ENCODE results near the gene CDK18.

Gene CDK18

DNA sequence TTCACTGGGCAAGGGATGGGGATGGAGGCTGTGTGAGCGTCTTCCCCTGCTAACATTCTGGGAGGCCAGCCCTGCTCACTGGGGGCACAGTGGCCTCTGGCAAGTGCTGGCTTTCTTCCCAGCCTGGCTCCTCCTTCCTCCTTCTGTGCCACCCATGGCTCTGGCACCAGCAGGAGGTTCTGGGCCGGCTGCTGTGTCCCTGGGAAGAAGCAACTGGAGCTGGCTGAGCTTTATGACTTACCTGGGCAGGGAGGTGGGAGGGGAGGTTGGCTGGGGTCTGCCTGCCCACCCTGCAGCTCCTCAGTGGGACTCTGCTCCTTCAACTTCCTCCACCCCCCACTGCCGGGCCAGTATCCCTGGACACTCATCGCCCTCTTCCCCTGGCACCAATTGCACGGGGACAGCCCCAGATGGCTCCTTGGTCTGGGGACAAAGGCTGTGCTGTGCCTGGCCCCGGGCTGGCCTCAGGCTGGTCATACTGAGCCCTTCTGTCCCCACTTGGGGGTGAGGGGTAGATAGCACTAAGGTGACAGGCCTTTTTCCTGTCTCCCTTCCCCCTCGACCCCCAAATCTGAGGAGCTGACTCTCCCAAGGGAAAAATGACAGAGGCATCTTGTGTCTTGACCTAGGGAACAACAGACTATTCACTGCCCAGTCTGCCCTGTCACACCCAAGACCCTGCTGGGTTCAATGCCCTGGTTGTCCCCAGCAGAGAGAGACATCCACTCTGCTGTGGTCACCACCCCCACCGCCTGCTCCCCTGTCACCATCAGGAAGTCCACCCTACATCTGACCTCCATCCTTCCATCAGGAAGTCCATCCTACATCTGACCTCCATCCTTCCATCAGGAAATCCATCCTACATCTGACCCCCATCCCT lies 14.4 kb downstream of the CDK18 start:
- peaks cover 7 to 47% of the 10 kb centered on the region in 2 donors for H3K4me1 ChIP-seq (ENCODE audit: control insufficient read depth in 1 of 2, insufficient read depth in 2 of 2, low read length in 2 of 2)
- H3K36me3 ChIP-seq (ENCODE audit: control insufficient read depth in 1 of 2, insufficient read depth in 2 of 2, low read length in 2 of 2) = peaks cover 0 to 4% of the 10 kb centered on the region in 2 donors
- H3K4me3 ChIP-seq (ENCODE audit: low read depth in 1 of 2, low read length in 2 of 2) = no peak overlapping the region
- H3K27me3 ChIP-seq (ENCODE audit: low read depth, low read length) = no peaks in the 10 kb centered on the region
- no peaks in the 10 kb centered on the region for H3K9me3 ChIP-seq (ENCODE audit: control insufficient read depth in 1 of 2, low read length in 2 of 2)
- H3K27ac ChIP-seq (ENCODE audit: low read length) = no peak overlapping the region

DNA sequence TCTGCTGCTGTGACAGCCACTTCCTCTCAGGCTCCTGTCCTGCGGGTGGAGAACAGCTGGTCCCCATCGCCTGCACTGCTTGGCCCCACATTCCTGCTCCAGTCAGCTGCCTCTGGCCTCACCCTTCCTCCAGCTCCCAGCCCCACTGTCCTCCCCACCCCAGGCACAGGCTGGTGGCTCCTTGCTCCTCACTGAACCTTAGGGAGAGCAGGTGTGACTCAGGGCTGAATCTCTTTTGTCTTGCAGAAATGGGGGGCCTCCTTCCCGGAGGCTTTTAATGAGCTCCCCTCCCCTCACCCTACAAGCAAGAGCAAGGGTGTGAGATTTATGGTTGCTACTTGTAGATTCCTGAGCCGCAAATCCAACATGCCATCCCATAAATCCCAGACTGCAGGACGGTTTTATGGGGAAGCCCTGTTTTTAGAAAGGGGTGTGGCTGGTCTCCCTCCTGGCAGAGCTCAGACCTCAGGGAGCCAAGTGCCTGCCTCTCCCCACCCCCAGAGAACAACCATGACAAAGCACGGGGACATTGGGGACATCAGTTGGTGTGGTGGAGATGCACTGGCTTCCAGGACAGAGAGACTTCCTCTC lies 15.2 kb downstream of the CDK18 start:
- Histone ChIP-seq H3K4me1 (ENCODE audit: control insufficient read depth in 1 of 2, insufficient read depth in 2 of 2, low read length in 2 of 2) (peaks cover 7 to 47% of the 10 kb centered on the region in 2 donors), H3K36me3 (ENCODE audit: control insufficient read depth in 1 of 2, insufficient read depth in 2 of 2, low read length in 2 of 2) (peaks cover 0 to 4% of the 10 kb centered on the region in 2 donors), H3K27ac (ENCODE audit: low read length) (no peak overlapping the region), H3K4me3 (ENCODE audit: low read depth in 1 of 2, low read length in 2 of 2) (no peak overlapping the region), H3K9me3 (ENCODE audit: control insufficient read depth in 1 of 2, low read length in 2 of 2) (no peaks in the 10 kb centered on the region), H3K27me3 (ENCODE audit: low read depth, low read length) (no peaks in the 10 kb centered on the region)

DNA sequence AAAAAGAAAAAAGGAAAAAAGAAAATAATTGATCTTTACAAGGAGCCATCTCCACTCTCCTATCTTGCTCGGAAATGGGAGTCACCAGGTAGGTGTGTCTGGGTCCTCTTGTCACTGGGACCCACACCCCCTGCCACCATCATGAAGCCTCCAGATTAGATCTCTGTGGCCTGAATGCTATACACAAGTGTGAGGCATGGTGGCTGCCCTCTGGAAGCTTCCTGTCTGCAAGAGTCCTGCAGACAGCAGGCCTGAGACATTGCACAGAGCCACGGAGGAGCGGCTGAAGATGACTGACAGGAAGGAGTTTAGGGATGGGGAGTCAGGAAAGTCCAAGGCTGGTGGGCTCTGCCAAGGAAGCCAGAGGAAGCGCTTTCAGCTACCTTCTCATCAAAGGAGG lies 16.2 kb downstream of the CDK18 start:
- no peaks in the 10 kb centered on the region for H3K27me3 ChIP-seq (ENCODE audit: low read depth, low read length)
- H3K4me3 ChIP-seq (ENCODE audit: low read depth in 1 of 2, low read length in 2 of 2) = no peak overlapping the region
- H3K36me3 ChIP-seq (ENCODE audit: control insufficient read depth in 1 of 2, insufficient read depth in 2 of 2, low read length in 2 of 2) = peaks cover 4% of the 10 kb centered on the region in 2 donors
- H3K4me1 ChIP-seq (ENCODE audit: control insufficient read depth in 1 of 2, insufficient read depth in 2 of 2, low read length in 2 of 2) = peaks cover 7 to 45% of the 10 kb centered on the region in 2 donors
- H3K27ac ChIP-seq (ENCODE audit: low read length) = no peak overlapping the region
- no peaks in the 10 kb centered on the region for H3K9me3 ChIP-seq (ENCODE audit: control insufficient read depth in 1 of 2, low read length in 2 of 2)

DNA sequence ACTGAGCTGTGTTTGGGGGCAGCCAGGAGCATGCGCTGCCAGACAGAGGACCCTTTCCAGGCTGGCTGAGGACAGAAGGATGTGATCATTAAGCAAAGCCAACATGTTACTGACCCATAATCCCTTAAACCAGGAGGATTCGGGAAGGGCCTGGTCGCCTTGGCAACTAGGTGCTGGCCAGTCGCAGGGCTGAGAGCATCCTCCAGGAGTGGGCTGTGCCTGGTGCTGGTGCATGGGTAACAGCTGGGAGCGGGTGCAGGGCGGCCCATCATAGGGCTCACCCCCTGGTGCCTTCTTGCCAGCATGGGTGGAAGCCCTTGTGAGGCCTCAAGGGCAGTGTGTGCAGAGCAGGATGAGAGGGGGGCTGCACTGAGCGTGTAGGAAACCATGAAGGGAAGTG lies 17.2 kb downstream of the CDK18 start:
- H3K36me3 ChIP-seq (ENCODE audit: control insufficient read depth in 1 of 2, insufficient read depth in 2 of 2, low read length in 2 of 2) = peaks cover 4% of the 10 kb centered on the region in 2 donors
- no peak overlapping the region for H3K27ac ChIP-seq (ENCODE audit: low read length)
- peaks cover 7 to 35% of the 10 kb centered on the region in 2 donors for H3K4me1 ChIP-seq (ENCODE audit: control insufficient read depth in 1 of 2, insufficient read depth in 2 of 2, low read length in 2 of 2)

DNA sequence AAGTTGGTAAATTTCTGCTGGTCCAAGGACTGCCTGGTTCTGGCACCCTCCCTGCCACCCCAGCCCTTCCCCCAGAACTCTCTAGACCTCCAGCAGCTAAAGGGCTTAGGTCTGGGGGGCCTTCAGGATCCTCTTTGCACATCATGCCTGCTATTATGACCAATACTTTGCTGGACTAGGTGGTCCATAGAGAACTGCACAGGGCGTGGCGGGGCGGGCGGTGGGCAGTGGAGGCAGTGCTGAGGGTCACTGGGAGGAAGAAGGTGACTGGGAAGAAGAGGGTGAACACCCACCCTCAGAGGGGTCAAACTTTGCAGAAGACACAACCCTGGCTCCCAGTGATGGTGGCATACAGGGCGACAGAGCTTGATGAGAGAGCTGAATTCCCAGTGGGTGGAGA lies 18.2 kb downstream of the CDK18 start:
- H3K36me3 ChIP-seq (ENCODE audit: control insufficient read depth in 1 of 2, insufficient read depth in 2 of 2, low read length in 2 of 2) = peaks cover 4% of the 10 kb centered on the region in 2 donors
- no peak overlapping the region for H3K4me3 ChIP-seq (ENCODE audit: low read depth in 1 of 2, low read length in 2 of 2)
- no peaks in the 10 kb centered on the region for H3K9me3 ChIP-seq (ENCODE audit: control insufficient read depth in 1 of 2, low read length in 2 of 2)
- no peaks in the 10 kb centered on the region for H3K27me3 ChIP-seq (ENCODE audit: low read depth, low read length)
- H3K27ac ChIP-seq (ENCODE audit: low read length) = no peak overlapping the region
- peaks cover 7 to 25% of the 10 kb centered on the region in 2 donors for H3K4me1 ChIP-seq (ENCODE audit: control insufficient read depth in 1 of 2, insufficient read depth in 2 of 2, low read length in 2 of 2)

More for the DNA sequence above, 17.2 kb downstream of the CDK18 start:
- Histone ChIP-seq H3K9me3 (ENCODE audit: control insufficient read depth in 1 of 2, low read length in 2 of 2) (no peaks in the 10 kb centered on the region), H3K4me3 (ENCODE audit: low read depth in 1 of 2, low read length in 2 of 2) (no peak overlapping the region), H3K27me3 (ENCODE audit: low read depth, low read length) (no peaks in the 10 kb centered on the region)

DNA sequence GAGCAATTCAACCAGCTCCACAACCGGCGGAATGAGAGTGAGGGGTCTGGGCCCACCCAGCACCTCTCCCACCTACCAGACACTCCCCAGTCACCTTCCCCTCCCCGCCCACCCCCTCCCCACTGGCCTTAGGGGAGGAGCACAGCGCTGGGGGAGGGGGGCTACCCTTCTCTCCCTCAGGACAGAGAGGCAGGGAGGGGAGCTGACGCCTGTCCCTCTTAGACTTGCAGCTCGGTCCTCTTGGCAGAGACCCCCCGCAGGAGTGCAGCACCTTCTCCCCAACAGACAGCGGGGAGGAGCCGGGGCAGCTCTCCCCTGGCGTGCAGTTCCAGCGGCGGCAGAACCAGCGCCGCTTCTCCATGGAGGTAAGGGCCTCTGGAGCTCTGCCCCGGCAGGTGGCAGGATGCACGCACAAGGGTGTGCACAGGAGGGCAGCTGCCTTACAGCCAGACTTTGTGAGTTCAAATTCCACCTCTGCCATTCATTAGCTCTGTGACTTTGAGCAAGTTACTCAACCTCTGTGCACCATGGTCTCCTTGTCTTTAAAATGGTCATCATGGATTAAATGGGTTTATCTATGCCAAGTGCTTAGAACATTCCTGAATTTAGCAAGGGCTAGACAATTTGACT lies 18.9 kb downstream of the CDK18 start:
- no peak overlapping the region for H3K27ac ChIP-seq (ENCODE audit: low read length)
- H3K9me3 ChIP-seq (ENCODE audit: control insufficient read depth in 1 of 2, low read length in 2 of 2) = no peaks in the 10 kb centered on the region
- H3K4me1 ChIP-seq (ENCODE audit: control insufficient read depth in 1 of 2, insufficient read depth in 2 of 2, low read length in 2 of 2) = peaks cover 7 to 22% of the 10 kb centered on the region in 2 donors
- H3K27me3 ChIP-seq (ENCODE audit: low read depth, low read length) = no peaks in the 10 kb centered on the region
- no peak overlapping the region for H3K4me3 ChIP-seq (ENCODE audit: low read depth in 1 of 2, low read length in 2 of 2)
- peaks cover 4% of the 10 kb centered on the region in 2 donors for H3K36me3 ChIP-seq (ENCODE audit: control insufficient read depth in 1 of 2, insufficient read depth in 2 of 2, low read length in 2 of 2)

DNA sequence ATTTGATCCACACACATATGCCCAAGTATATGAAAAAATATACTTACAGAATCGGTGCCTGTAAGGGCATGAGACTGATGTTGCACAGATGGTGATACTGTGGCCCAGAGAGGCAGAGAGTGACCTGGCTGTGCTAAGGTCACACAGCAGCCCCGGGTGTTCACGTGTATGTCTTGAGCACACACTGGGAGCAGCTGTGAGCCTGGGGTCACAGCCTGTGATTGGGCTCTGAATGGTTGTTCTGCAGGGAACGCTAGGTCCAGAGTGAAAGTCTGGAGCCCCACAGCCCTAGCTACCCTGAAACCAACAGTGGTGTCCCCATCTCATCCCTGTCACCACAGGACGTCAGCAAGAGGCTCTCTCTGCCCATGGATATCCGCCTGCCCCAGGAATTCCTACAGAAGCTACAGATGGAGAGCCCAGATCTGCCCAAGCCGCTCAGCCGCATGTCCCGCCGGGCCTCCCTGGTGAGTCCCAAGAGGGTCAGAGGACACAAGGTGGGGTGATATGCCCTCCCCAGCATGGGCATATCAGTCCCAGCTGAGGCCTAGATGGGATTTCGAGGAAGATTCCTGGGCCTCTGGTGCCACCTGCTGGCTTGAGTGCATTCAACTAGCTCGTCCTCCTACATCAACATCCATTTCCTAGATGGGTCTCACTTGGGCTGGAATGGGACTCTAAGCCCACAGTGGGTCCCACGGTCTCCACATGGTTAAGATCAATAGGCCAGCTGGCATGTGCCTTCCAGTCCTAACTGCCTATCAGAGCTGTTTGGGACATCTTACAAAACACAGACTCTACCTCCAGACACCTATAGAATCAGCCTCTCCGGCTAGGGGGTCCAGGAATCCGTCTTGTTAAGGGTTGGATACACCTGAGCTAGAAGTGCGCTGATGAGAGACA lies 19.7 kb downstream of the CDK18 start:
- H3K4me1 ChIP-seq (ENCODE audit: control insufficient read depth in 1 of 2, insufficient read depth in 2 of 2, low read length in 2 of 2) = peaks cover 7 to 15% of the 10 kb centered on the region in 2 donors
- H3K4me3 ChIP-seq (ENCODE audit: low read depth in 1 of 2, low read length in 2 of 2) = no peak overlapping the region
- no peak overlapping the region for H3K27ac ChIP-seq (ENCODE audit: low read length)
- no peaks in the 10 kb centered on the region for H3K27me3 ChIP-seq (ENCODE audit: low read depth, low read length)
- H3K36me3 ChIP-seq (ENCODE audit: control insufficient read depth in 1 of 2, insufficient read depth in 2 of 2, low read length in 2 of 2) = peaks cover 4% of the 10 kb centered on the region in 2 donors
- no peaks in the 10 kb centered on the region for H3K9me3 ChIP-seq (ENCODE audit: control insufficient read depth in 1 of 2, low read length in 2 of 2)

DNA sequence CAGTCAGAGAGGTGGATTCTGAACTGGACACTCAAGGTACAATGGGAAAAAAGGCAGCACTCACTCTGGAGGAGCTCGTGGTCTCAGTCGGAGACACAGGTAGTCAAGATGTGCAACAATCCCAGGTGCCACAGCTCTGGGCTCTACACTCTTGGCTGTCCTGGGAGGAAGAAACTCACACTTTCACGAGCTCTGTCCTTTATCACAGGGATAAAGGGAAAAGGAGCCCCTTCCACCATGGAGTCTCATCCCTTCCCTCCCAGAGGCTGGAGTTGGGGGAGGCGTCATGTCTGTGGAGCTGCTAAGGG lies 20.3 kb downstream of the CDK18 start:
- no peaks in the 10 kb centered on the region for H3K9me3 ChIP-seq (ENCODE audit: control insufficient read depth in 1 of 2, low read length in 2 of 2)
- H3K27ac ChIP-seq (ENCODE audit: low read length) = no peak overlapping the region

DNA sequence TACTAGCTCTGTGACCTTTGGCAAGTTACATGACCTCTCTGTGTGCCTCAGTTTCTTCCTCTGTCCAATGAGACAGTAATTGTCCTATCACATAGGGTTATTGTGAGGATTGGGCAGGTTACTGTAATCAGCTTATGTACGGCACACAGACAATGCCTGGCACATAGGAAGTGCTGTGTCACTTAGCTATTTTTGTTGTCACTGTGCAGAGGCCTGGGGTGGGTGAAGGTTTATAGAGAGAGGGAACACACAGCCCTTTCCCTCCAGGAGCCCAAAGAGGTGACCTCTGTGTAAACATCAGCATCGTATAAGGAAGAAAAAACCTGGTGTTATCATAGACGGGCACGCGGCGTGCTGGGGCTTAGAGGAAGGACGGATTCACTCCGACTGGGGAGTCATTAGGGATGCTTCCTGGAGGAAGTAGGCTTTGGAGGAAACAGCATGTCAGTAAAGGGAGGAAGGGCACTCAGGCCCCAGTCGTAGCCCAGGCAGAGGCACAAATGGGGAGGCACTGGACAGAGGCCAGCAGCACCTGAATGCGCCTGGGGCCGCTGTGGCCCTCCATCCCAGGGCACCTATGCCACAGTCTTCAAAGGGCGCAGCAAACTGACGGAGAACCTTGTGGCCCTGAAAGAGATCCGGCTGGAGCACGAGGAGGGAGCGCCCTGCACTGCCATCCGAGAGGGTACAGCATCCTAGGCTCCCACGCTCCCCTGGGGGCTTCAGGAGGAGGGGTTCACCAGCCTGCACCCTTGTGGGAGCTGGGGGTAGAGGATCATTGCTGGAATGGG lies 21.2 kb downstream of the CDK18 start:
- Histone ChIP-seq H3K9me3 (ENCODE audit: control insufficient read depth in 1 of 2, low read length in 2 of 2) (no peaks in the 10 kb centered on the region), H3K27me3 (ENCODE audit: low read depth, low read length) (no peaks in the 10 kb centered on the region), H3K4me1 (ENCODE audit: control insufficient read depth in 1 of 2, insufficient read depth in 2 of 2, low read length in 2 of 2) (peaks cover 0 to 4% of the 10 kb centered on the region in 2 donors), H3K4me3 (ENCODE audit: low read depth in 1 of 2, low read length in 2 of 2) (no peak overlapping the region), H3K27ac (ENCODE audit: low read length) (no peak overlapping the region), H3K36me3 (ENCODE audit: control insufficient read depth in 1 of 2, insufficient read depth in 2 of 2, low read length in 2 of 2) (peaks cover 7 to 8% of the 10 kb centered on the region in 2 donors)

More for the DNA sequence above, 20.3 kb downstream of the CDK18 start:
- H3K4me3 ChIP-seq (ENCODE audit: low read depth in 1 of 2, low read length in 2 of 2) = no peak overlapping the region
- H3K36me3 ChIP-seq (ENCODE audit: control insufficient read depth in 1 of 2, insufficient read depth in 2 of 2, low read length in 2 of 2) = peaks cover 4 to 6% of the 10 kb centered on the region in 2 donors
- H3K4me1 ChIP-seq (ENCODE audit: control insufficient read depth in 1 of 2, insufficient read depth in 2 of 2, low read length in 2 of 2) = peaks cover 1 to 9% of the 10 kb centered on the region in 2 donors
- H3K27me3 ChIP-seq (ENCODE audit: low read depth, low read length) = no peaks in the 10 kb centered on the region

DNA sequence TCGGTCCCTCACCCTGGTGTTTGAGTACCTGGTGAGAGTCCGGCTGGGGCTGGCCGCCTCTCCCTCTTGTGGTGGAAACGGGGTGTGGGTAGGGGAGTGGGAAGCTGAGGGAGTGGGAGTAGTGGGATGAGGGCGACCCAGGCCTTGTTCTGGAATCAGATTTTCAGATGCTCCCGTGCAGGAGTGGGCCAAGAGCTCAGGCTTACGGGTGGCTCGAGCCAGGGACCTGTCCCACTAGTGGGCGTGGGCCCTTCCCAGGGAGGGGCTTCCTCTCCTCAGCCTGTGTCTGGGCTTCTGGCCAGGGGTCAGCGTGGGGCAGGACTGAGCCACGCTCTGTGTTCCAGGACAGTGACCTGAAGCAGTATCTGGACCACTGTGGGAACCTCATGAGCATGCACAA lies 22.0 kb downstream of the CDK18 start:
- Histone ChIP-seq H3K27ac (ENCODE audit: low read length) (no peak overlapping the region), H3K36me3 (ENCODE audit: control insufficient read depth in 1 of 2, insufficient read depth in 2 of 2, low read length in 2 of 2) (peaks cover 7 to 14% of the 10 kb centered on the region in 2 donors), H3K9me3 (ENCODE audit: control insufficient read depth in 1 of 2, low read length in 2 of 2) (no peaks in the 10 kb centered on the region), H3K4me3 (ENCODE audit: low read depth in 1 of 2, low read length in 2 of 2) (no peak overlapping the region), H3K4me1 (ENCODE audit: control insufficient read depth in 1 of 2, insufficient read depth in 2 of 2, low read length in 2 of 2) (peaks cover 0 to 4% of the 10 kb centered on the region in 2 donors), H3K27me3 (ENCODE audit: low read depth, low read length) (no peaks in the 10 kb centered on the region)
